Fibroblast of the aortic adventitia (primary cell): ENCODE results near the gene CLBA1. TPM values are rescaled to one million over a fixed set of nuclear protein-coding genes. Genes with fewer than 3 reads are reported as not detected.

Experiments used
- DNase-seq: peaks from one replicate; pipeline ENCODE4 v3.0.0-alpha.2; 2010; ENCODE audit warnings: low read depth
- H3K4me3 ChIP-seq: 2 replicates; pipeline ENCODE4 v1.5.1; 2011; ENCODE audit warnings: low read depth, mild to moderate bottlenecking, control low read depth, low read length, moderate library complexity
- CTCF ChIP-seq: IDR thresholded peaks from 2 replicates; pipeline ENCODE4 v1.5.1; 2011; ENCODE audit warnings: mild to moderate bottlenecking, low read length, control low read depth, inconsistent platforms; ENCODE audit not compliant: insufficient read depth
- total RNA-seq: library from RNA; depleted of rRNA; stranded (reverse); fragments of >200 nt; gene quantifications from 2 replicates; pipeline ENCODE4 v1.2.3, GENCODE V29; 2012; ENCODE audit warnings: low replicate concordance

CLBA1 gene
- total RNA-seq, 1 donor: 8.0 TPM

- no peak for TF ChIP-seq CTCF
- peak overlapping the region; percentile 22 for H3K4me3 ChIP-seq
- no peak for DNase-seq
Measured at GRCh38 chr14:104974146-104974541, 11.4 kb upstream of the CLBA1 start.

GRCh38 chr14:104974665-104975390, 10.8 kb upstream of the CLBA1 start:
- no peak for DNase-seq
- H3K4me3 ChIP-seq: no peak overlapping the region
- no peak for TF ChIP-seq CTCF

GRCh38 chr14:104975481-104976197, 9.9 kb upstream of the CLBA1 start:
- no peak for DNase-seq
- H3K4me3 ChIP-seq: no peak overlapping the region
- TF ChIP-seq CTCF: no peak

GRCh38 chr14:104976198-104977007, 9.2 kb upstream of the CLBA1 start:
- peak; percentile 79 for DNase-seq
- H3K4me3 ChIP-seq: no peak overlapping the region
- TF ChIP-seq CTCF: peak; percentile 87

- no peak for DNase-seq
- no peak for TF ChIP-seq CTCF
- H3K4me3 ChIP-seq: peak overlapping the region; percentile 68
Measured at GRCh38 chr14:104977008-104977680, 8.4 kb upstream of the CLBA1 start.
